ENCODE data around the gene NPY1R.

The NPY1R gene

DNA sequence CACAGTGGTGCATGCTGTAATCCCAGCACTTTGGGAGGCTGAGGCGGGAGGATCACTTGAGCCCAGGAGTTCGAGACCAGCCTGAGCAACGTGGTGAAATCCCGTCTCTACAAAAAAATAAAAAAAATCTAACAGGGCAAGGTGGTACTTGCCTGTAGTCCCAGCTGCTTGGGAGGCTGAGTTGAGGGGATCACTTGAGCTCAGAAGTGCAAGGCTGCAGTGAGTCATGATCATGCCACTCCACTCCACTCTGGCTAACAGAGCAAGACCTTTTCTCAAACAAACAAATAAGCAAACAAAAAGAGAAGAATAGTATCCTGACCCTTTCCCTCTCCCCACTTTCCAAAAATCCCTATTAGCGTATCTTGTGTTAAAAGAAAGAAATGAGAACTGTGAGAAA, 52.7 kb downstream of the NPY1R start:
- DNase-seq (ENCODE audit: low spot score) (no peak), FAIRE-seq (no peak)

DNA sequence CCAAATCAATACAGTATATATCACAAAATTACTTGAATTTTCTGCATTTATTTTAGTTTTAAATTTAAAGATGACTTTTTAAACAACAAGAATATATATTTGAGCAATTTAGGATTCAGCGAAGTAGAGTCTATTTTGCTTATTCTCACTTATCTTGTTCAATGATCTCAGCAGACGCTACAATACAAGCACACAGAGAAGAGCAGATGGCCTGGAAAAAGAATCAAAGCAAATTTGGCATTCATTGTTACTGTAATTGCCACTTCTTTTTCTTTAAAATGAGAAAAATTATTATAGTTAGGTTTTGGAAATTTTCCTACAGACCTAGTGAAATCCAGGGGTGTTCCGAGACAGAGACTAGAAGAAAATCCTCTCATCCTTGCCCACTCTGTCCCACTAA, 57.5 kb downstream of the NPY1R start:
- FAIRE-seq (no peak), DNase-seq (ENCODE audit: low spot score) (no peak)
